K562 (cell line): Measurements from ENCODE around the gene PXK. TPM values are rescaled to one million over a fixed set of nuclear protein-coding genes. Genes with fewer than 3 reads are reported as not detected.

Experiments
- ATAC-seq: fragments of 200-7000 bp; cut with Tn5 transposase; 3 replicates; pipeline ENCODE4 v1.9.1; 2020; ENCODE audit warnings: moderate library complexity
- BruUV-seq: library from RNA; stranded (reverse); fragments of 400-500 nt; replicated peaks from 2 replicates; lab custom pipeline; 2021; lab: Mats Ljungman, UMichigan
- CTCF ChIA-PET: fragments of 300-600 bp; formaldehyde crosslinking; extraction: SDS; loops from one replicate; lab custom pipeline; 2021; ENCODE audit warnings: low intra/inter-chr PET ratio; lab: Yijun Ruan, JAX
- POLR2A ChIA-PET: fragments of 300-600, 350-650 bp; sonication (Branson Sonifier 250); formaldehyde crosslinking; extraction: SDS; loops from one replicate; lab custom pipeline; 2021; ENCODE audit warnings: antibody characterized with exemption, inconsistent platforms; lab: Yijun Ruan, JAX
- DNase-seq, 4 experiments: peaks; one replicate each; pipeline versions ENCODE4 v3.0.0 to v3.0.0-alpha.2; 2011 to 2018; ENCODE audit warnings: low spot score in 3 of 4, mixed read lengths in 3 of 4; ENCODE audit errors: extremely low read depth in 1 of 4
- FAIRE-seq: peaks from 2 replicates; lab custom pipeline; 2011; peaks lifted over from hg19 to GRCh38; lab: Jason Lieb, UNC
- H2AFZ ChIP-seq: 2 replicates; pipeline ENCODE4 v1.6.0; 2011; ENCODE audit warnings: low read depth, low read length, control low read depth, inconsistent platforms
- H3K27ac ChIP-seq: fragments of 200-600 bp; 3 replicates; pipeline ENCODE4 v1.8.0; 2011; ENCODE audit warnings: low read depth, mild to moderate bottlenecking, control low read depth, inconsistent platforms, low read length, moderate library complexity, mixed read lengths; ENCODE audit errors: extremely low read depth
- H3K27me3 ChIP-seq, 2 experiments: fragments of 300-600 bp in 1 of 2; 2 replicates in 1 of 2; 3 replicates in 1 of 2; pipeline versions ENCODE4 v1.6.0 to v1.8.0; 2011; ENCODE audit warnings: inconsistent platforms in 2 of 2, low read length in 2 of 2, mild to moderate bottlenecking in 1 of 2, mixed read lengths in 1 of 2, moderate library complexity in 1 of 2; ENCODE audit not compliant: control insufficient read depth in 2 of 2, insufficient read depth in 2 of 2
- H3K36me3 ChIP-seq: fragments of 300-600 bp; 3 replicates; pipeline ENCODE4 v1.8.0; 2011; ENCODE audit warnings: mild to moderate bottlenecking, low read length, inconsistent platforms; ENCODE audit not compliant: control insufficient read depth, insufficient read depth
- H3K4me1 ChIP-seq, 2 experiments: fragments of 200-600 bp in 1 of 2; replicated peaks in 1 of 2; 2 replicates in 1 of 2; 3 replicates in 1 of 2; pipeline versions ENCODE4 v1.5.1 to v1.8.0; 2011; ENCODE audit warnings: inconsistent platforms in 2 of 2, low read length in 2 of 2, mild to moderate bottlenecking in 1 of 2, mixed read lengths in 1 of 2, moderate library complexity in 1 of 2; ENCODE audit not compliant: control insufficient read depth in 2 of 2, insufficient read depth in 2 of 2
- H3K4me2 ChIP-seq: 2 replicates; pipeline ENCODE4 v1.6.1; 2011; ENCODE audit warnings: low read length, control low read depth, inconsistent platforms, mixed read lengths; ENCODE audit not compliant: insufficient read depth
- H3K4me3 ChIP-seq: fragments of 200-600 bp; sonication (generic), shearing (Covaris generic); 2 replicates; pipeline ENCODE4 v1.5.1; 2016; ENCODE audit warnings: control low read depth, inconsistent platforms
- H3K79me2 ChIP-seq: fragments of 200-600 bp; 3 replicates; pipeline ENCODE4 v1.8.0; 2011; ENCODE audit warnings: low read length, inconsistent platforms; ENCODE audit not compliant: control insufficient read depth, insufficient read depth
- H3K9ac ChIP-seq, 2 experiments: 2 replicates each; pipeline versions ENCODE4 v1.6.0 to v1.6.1; 2011; ENCODE audit warnings: low read depth in 2 of 2, low read length in 2 of 2, control low read depth in 1 of 2, inconsistent platforms in 1 of 2, mild to moderate bottlenecking in 1 of 2, mixed read lengths in 1 of 2; ENCODE audit not compliant: insufficient read depth in 1 of 2
- H3K9me1 ChIP-seq: one replicate; pipeline ENCODE4 v1.6.0; 2011; ENCODE audit warnings: inconsistent platforms, mild to moderate bottlenecking, low read length, moderate library complexity; ENCODE audit not compliant: control insufficient read depth, insufficient read depth
- H3K9me3 ChIP-seq: replicated peaks from 2 replicates; pipeline ENCODE4 v1.5.1; 2011; ENCODE audit warnings: low read depth, low read length, inconsistent platforms; ENCODE audit not compliant: control insufficient read depth, insufficient read depth
- H4K20me1 ChIP-seq: replicated peaks from 2 replicates; pipeline ENCODE4 v1.6.1; 2011; ENCODE audit warnings: low read length, inconsistent platforms, mixed read lengths; ENCODE audit not compliant: control insufficient read depth, insufficient read depth
- BRF1 ChIP-seq: IDR thresholded peaks from 3 replicates; pipeline ENCODE4 v1.6.1; 2011; ENCODE audit warnings: borderline replicate concordance, mild to moderate bottlenecking; ENCODE audit not compliant: insufficient read length; ENCODE audit errors: extremely low read depth
- HMGN3 ChIP-seq: IDR thresholded peaks from 2 replicates; pipeline ENCODE4 v1.6.1; 2011; ENCODE audit warnings: borderline replicate concordance, low read depth, mild to moderate bottlenecking, mixed read lengths, low read length; ENCODE audit not compliant: insufficient read length; ENCODE audit errors: extremely low read depth
- KLF10 ChIP-seq: fragments of 250-450 bp; sonication (Bioruptor Pico); IDR thresholded peaks from 2 replicates; pipeline ENCODE4 v1.6.1; 2021; ENCODE audit warnings: matching md5 sums
- NEUROD1 ChIP-seq: fragments of 150-350 bp; IDR thresholded peaks from 2 replicates; pipeline ENCODE4 v1.6.1; 2014; ENCODE audit warnings: borderline replicate concordance, low read length, low read depth; ENCODE audit not compliant: partially characterized antibody
- TAL1 ChIP-seq: fragments of 450-650 bp; IDR thresholded peaks from 2 replicates; pipeline ENCODE4 v1.6.1; 2016; ENCODE audit warnings: mild to moderate bottlenecking
- ZNF140 ChIP-seq: fragments of 250-450 bp; sonication (Bioruptor Pico); IDR thresholded peaks from 2 replicates; pipeline ENCODE4 v1.8.0; 2021; ENCODE audit warnings: moderate library complexity, mild to moderate bottlenecking, inconsistent platforms
- WGBS: fragments of 100-300 bp; shearing (Covaris generic); methylation state at CpG from one replicate; pipeline ENCODE4 v1.1.6; 2016; ENCODE audit warnings: low coverage, mixed read lengths; ENCODE audit not compliant: insufficient coverage; ENCODE audit errors: missing lambda C conversion rate; 5-methylcytosine and 5-hydroxymethylcytosine counted together
- in situ Hi-C: fragments of 300-500 bp; cut with MboI; formaldehyde crosslinking; loops from 4 replicates; pipeline ENCODE4 v1.15.0; 2018; ENCODE audit warnings: inconsistent platforms, mixed read lengths
- intact Hi-C: fragments of 100-400 bp; cut with micrococcal nuclease; formaldehyde crosslinking; loops from 2 replicates; pipeline ENCODE4 v1.14.2; 2022
- polyA plus RNA-seq, 8 experiments: library from polyadenylated mRNA; depleted of rRNA in 4 of 8; stranded (reverse) in 5 of 8; unstranded in 3 of 8; fragments of >200 nt; fragmentation: Nextera tagmentation in 2 of 8; fragmentation: Illumina TruSeq in 1 of 8; extraction: Ambion mirVana in 2 of 8; extraction: Trizol in 1 of 8; gene quantifications; 2 replicates each; pipeline versions ENCODE4 v1.2.1 to v1.2.3, GENCODE V29; 2011 to 2014; ENCODE audit warnings: inconsistent platforms in 1 of 8, missing spikeins in 1 of 8
- total RNA-seq, 7 experiments: library from RNA; depleted of rRNA in 6 of 7; stranded (reverse); fragments of >200 nt in 6 of 7; fragmentation: Illumina TruSeq in 2 of 7; extraction: Trizol in 2 of 7; gene quantifications; 2 replicates each; pipeline versions ENCODE4 v1.2.1 to v1.2.3, GENCODE V29; 2011 to 2021; ENCODE audit warnings: low replicate concordance in 1 of 7
- TF ChIP-seq, protein P1 (sequence below): sonication (generic); formaldehyde crosslinking; IDR thresholded peaks from 2 replicates; pipeline ENCODE4 v1.8.0; 2023; ENCODE audit warnings: missing genetic modification reagents, mild to moderate bottlenecking, borderline replicate concordance

The PXK gene
- total and polyA plus RNA-seq, 9 of the 15 experiments (the other 6 are each of a cell fraction or from before 2014, with no cell fraction given): 3.3 to 19.9 (median 11.3) TPM

DNA sequence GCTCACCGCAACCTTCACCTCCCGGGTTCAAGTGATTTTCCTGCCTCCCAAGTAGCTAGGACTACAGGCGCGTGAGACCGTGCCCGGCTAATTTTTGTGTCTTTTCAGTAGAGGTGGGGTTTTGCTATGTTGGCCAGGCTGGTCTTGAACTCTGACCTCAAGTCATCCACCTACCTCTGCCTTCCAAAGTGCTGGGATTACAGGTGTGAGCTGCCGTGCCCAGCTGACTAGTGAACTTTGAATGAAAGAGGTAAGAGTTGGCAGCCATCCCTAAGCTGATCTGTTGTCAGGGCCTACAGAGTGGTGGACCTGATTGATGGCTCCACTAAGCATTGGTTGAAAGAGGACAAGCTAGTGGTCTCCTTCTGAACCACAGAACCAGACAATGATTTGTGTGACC lies 15.3 kb downstream of the PXK start:
- BruUV-seq: no TSS peak
- Histone ChIP-seq H3K36me3 (no peaks in the 10 kb centered on the region; the same call in 2 of the 3 replicates), H3K79me2 (no peaks in the 10 kb centered on the region; the same call in 2 of the 3 replicates), H3K4me2 (no peak overlapping the region), H3K27me3 (no peaks in the 10 kb centered on the region), H2AFZ (no peak overlapping the region), H3K4me1 (peaks cover 0 to 17% of the 10 kb centered on the region in 2 experiments; a peak in 3 of 5 replicates), H3K9ac (no peak overlapping the region), H3K27ac (no peak overlapping the region), H4K20me1 (no peaks in the 10 kb centered on the region; the same call in 1 of the 2 replicates), H3K4me3 (no peak overlapping the region), H3K9me3 (no peaks in the 10 kb centered on the region), H3K9me1 (no peaks in the 10 kb centered on the region)
- ChIA-PET POLR2A (interaction anchor here (1.2 kb wide), 1 partner anchor 14 kb away, joined by 4 read pairs; no protein-coding TSS in a partner anchor), CTCF (interaction anchor here (0.8 kb wide), 1 partner anchor 18 kb away, joined by 4 read pairs; no protein-coding TSS in a partner anchor)
- in situ Hi-C loops (no loop called here), intact Hi-C loops (no loop called here)
- 93% methylated on average over 7 of the region's 7 CpGs for WGBS
- ATAC-seq (no peak), FAIRE-seq (no peak), DNase-seq (no peak)
- no peak for TF ChIP-seq ZNF140

DNA sequence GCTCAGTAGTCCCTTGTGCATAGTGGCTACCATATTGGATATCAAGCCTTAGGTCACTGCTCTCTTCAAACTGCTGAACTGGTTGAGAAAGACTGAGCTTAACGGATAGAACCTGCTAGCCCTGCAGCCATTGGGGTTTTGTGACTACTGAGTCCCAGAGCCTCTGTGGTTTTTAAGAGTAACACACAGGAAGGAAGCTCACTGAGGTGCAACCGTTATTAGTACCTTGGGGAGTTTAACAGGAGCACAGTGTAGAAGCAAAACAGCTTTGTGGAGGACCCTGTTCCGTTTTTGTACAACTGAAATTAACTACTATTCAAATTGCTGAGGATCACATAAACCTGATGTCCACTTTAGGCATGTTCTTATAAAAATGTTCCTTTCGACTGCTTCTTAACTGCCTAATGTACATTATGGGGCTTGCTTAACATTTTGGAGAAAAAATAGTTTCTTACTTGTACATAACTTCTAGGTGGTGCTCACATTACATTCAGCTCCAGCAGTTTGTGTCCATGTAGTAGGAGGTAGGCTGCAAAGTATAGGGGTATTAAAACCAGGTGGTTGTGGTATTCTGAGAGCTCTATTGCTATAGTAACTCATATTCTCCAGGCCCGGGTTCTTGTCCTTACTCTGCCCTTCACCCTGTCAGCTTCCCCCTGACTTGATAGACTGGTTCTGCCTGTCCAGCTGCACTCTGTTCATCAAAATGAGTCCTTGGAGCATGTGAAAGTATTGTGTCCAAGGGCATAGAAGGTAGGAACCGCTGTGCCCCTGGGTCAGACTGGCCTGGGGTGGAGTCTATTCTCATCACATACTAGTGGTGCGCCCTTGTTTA lies 17.3 kb downstream of the PXK start:
- Histone ChIP-seq H3K4me3 (no peak overlapping the region), H3K79me2 (no peaks in the 10 kb centered on the region; the same call in 2 of the 3 replicates), H3K36me3 (no peaks in the 10 kb centered on the region; the same call in 2 of the 3 replicates), H4K20me1 (no peaks in the 10 kb centered on the region; the same call in 1 of the 2 replicates), H3K9me3 (no peaks in the 10 kb centered on the region), H3K9me1 (no peaks in the 10 kb centered on the region), H3K4me1 (peaks cover 0 to 17% of the 10 kb centered on the region in 2 experiments; a peak in 3 of 5 replicates), H2AFZ (no peak overlapping the region), H3K9ac (peak overlapping the region in 1 of 2 experiments; percentile 52; a peak in 2 of 4 replicates), H3K27ac (peak overlapping the region; percentile 35; the same call in 1 of the 3 replicates), H3K4me2 (peak overlapping the region; percentile 52), H3K27me3 (no peaks in the 10 kb centered on the region)
- in situ Hi-C loops: no loop called here
- BruUV-seq: no TSS peak
- ChIA-PET POLR2A (interaction anchor here (0.5 to 2.1 kb wide), 6 partner anchors 9 to 182 kb away, joined by 3 to 5 read pairs (median 4); partner anchors contain the start of gene PXK), CTCF (no interaction called here)
- intact Hi-C loops: no loop called here
- WGBS: 54% methylated on average over 7 of the region's 7 CpGs
- DNase-seq (no peak), FAIRE-seq (no peak), ATAC-seq (peak; percentile 53)
- TF ChIP-seq KLF10 (CRISPR knock-in tag): no peak
- TF ChIP-seq, protein P1, sequence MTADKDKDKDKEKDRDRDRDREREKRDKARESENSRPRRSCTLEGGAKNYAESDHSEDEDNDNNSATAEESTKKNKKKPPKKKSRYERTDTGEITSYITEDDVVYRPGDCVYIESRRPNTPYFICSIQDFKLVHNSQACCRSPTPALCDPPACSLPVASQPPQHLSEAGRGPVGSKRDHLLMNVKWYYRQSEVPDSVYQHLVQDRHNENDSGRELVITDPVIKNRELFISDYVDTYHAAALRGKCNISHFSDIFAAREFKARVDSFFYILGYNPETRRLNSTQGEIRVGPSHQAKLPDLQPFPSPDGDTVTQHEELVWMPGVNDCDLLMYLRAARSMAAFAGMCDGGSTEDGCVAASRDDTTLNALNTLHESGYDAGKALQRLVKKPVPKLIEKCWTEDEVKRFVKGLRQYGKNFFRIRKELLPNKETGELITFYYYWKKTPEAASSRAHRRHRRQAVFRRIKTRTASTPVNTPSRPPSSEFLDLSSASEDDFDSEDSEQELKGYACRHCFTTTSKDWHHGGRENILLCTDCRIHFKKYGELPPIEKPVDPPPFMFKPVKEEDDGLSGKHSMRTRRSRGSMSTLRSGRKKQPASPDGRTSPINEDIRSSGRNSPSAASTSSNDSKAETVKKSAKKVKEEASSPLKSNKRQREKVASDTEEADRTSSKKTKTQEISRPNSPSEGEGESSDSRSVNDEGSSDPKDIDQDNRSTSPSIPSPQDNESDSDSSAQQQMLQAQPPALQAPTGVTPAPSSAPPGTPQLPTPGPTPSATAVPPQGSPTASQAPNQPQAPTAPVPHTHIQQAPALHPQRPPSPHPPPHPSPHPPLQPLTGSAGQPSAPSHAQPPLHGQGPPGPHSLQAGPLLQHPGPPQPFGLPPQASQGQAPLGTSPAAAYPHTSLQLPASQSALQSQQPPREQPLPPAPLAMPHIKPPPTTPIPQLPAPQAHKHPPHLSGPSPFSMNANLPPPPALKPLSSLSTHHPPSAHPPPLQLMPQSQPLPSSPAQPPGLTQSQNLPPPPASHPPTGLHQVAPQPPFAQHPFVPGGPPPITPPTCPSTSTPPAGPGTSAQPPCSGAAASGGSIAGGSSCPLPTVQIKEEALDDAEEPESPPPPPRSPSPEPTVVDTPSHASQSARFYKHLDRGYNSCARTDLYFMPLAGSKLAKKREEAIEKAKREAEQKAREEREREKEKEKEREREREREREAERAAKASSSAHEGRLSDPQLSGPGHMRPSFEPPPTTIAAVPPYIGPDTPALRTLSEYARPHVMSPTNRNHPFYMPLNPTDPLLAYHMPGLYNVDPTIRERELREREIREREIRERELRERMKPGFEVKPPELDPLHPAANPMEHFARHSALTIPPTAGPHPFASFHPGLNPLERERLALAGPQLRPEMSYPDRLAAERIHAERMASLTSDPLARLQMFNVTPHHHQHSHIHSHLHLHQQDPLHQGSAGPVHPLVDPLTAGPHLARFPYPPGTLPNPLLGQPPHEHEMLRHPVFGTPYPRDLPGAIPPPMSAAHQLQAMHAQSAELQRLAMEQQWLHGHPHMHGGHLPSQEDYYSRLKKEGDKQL: no peak
- TF ChIP-seq HMGN3: no peak
- TF ChIP-seq NEUROD1: no peak
- TF ChIP-seq TAL1: no peak
- no peak for TF ChIP-seq BRF1
